Liver (tissue), 9 donors: ENCODE measurements around the gene SNX1. TPM values are rescaled to one million over a fixed set of nuclear protein-coding genes. Genes with fewer than 3 reads are reported as not detected.

Experiments
- DNase-seq: peaks from one replicate; pipeline ENCODE4 v3.0.0-alpha.2; 2017; ENCODE audit warnings: low spot score
- H3K27ac ChIP-seq, 2 donors: one replicate each; pipeline ENCODE4 v1.7.0; 2013; ENCODE audit warnings: inconsistent platforms in 2 of 2, low read length in 2 of 2, control low read depth in 1 of 2, low read depth in 1 of 2, mild to moderate bottlenecking in 1 of 2
- H3K27me3 ChIP-seq, 4 donors: one replicate each; pipeline versions ENCODE4 v1.6.1 to v1.7.0; 2013; ENCODE audit warnings: low read length in 3 of 4, inconsistent platforms in 1 of 4, mild to moderate bottlenecking in 1 of 4, moderate library complexity in 1 of 4; ENCODE audit not compliant: control insufficient read depth in 4 of 4, insufficient read depth in 4 of 4
- H3K36me3 ChIP-seq, 4 donors: one replicate each; pipeline versions ENCODE4 v1.6.1 to v1.7.0; 2013; ENCODE audit warnings: low read length in 3 of 4, mild to moderate bottlenecking in 3 of 4, low read depth in 1 of 4, moderate library complexity in 1 of 4; ENCODE audit not compliant: control insufficient read depth in 4 of 4, insufficient read depth in 3 of 4
- H3K4me1 ChIP-seq, 4 donors: one replicate each; pipeline versions ENCODE4 v1.6.1 to v1.7.0; 2013; ENCODE audit warnings: low read length in 3 of 4, mild to moderate bottlenecking in 3 of 4, moderate library complexity in 1 of 4; ENCODE audit not compliant: control insufficient read depth in 4 of 4, insufficient read depth in 4 of 4
- H3K4me3 ChIP-seq, 3 donors: one replicate each; pipeline versions ENCODE4 v1.6.1 to v1.7.0; 2013; ENCODE audit warnings: low read length in 3 of 3, control low read depth in 1 of 3, low read depth in 1 of 3, mild to moderate bottlenecking in 1 of 3
- H3K9ac ChIP-seq, 2 donors: one replicate each; pipeline ENCODE4 v1.7.0; 2013; ENCODE audit warnings: low read length in 2 of 2, mild to moderate bottlenecking in 2 of 2, moderate library complexity in 2 of 2, control low read depth in 1 of 2, low read depth in 1 of 2
- H3K9me3 ChIP-seq, 4 donors: one replicate each; pipeline versions ENCODE4 v1.6.1 to v1.7.0; 2013; ENCODE audit warnings: low read length in 3 of 4; ENCODE audit not compliant: control insufficient read depth in 4 of 4
- ATF3 ChIP-seq: IDR thresholded peaks from 2 replicates; pipeline ENCODE4 v1.6.1; 2016; ENCODE audit warnings: antibody characterized with exemption
- CTCF ChIP-seq: fragments of 150-350 bp; IDR thresholded peaks from 2 replicates; pipeline ENCODE4 v1.5.1; 2017; ENCODE audit warnings: improper control_type of control experiment, low read depth, low read length; ENCODE audit not compliant: missing input control
- FOXA1 ChIP-seq: IDR thresholded peaks from 2 replicates; pipeline ENCODE4 v1.6.1; 2016; ENCODE audit warnings: antibody characterized with exemption
- FOXA2 ChIP-seq: IDR thresholded peaks from 2 replicates; pipeline ENCODE4 v1.6.1; 2016; ENCODE audit warnings: antibody characterized with exemption
- GABPA ChIP-seq, 2 donors: IDR thresholded peaks in 1 of 2; conservative IDR thresholded peaks in 1 of 2; 2 replicates each; pipeline ENCODE4 v1.6.1; 2016; ENCODE audit warnings: antibody characterized with exemption in 2 of 2, mild to moderate bottlenecking in 1 of 2, moderate library complexity in 1 of 2
- HNF4A ChIP-seq, 2 donors: conservative IDR thresholded peaks; 2 replicates each; pipeline ENCODE4 v1.6.1; 2016; ENCODE audit warnings: antibody characterized with exemption in 2 of 2, mild to moderate bottlenecking in 2 of 2
- HNF4G ChIP-seq: IDR thresholded peaks from 2 replicates; pipeline ENCODE4 v1.6.1; 2016; ENCODE audit warnings: antibody characterized with exemption
- JUND ChIP-seq, 2 donors: IDR thresholded peaks; 2 replicates each; pipeline ENCODE4 v1.6.1; 2016; ENCODE audit warnings: antibody characterized with exemption in 2 of 2
- MAX ChIP-seq: IDR thresholded peaks from 2 replicates; pipeline ENCODE4 v1.6.1; 2016; ENCODE audit warnings: antibody characterized with exemption
- NR2F2 ChIP-seq: IDR thresholded peaks from 2 replicates; pipeline ENCODE4 v1.6.1; 2016; ENCODE audit warnings: antibody characterized with exemption
- RAD21 ChIP-seq, 2 donors: IDR thresholded peaks; 2 replicates each; pipeline ENCODE4 v1.6.1; 2016; ENCODE audit warnings: antibody characterized with exemption in 2 of 2, mild to moderate bottlenecking in 2 of 2
- REST ChIP-seq: IDR thresholded peaks from 2 replicates; pipeline ENCODE4 v1.6.1; 2016; ENCODE audit warnings: antibody characterized with exemption, mild to moderate bottlenecking
- RXRA ChIP-seq, 2 donors: IDR thresholded peaks; 2 replicates each; pipeline ENCODE4 v1.6.1; 2017 to 2018; ENCODE audit warnings: antibody characterized with exemption in 2 of 2, mild to moderate bottlenecking in 1 of 2
- SP1 ChIP-seq: IDR thresholded peaks from 2 replicates; pipeline ENCODE4 v1.6.1; 2018; ENCODE audit warnings: antibody characterized with exemption, mild to moderate bottlenecking
- TAF1 ChIP-seq: conservative IDR thresholded peaks from 2 replicates; pipeline ENCODE4 v1.6.1; 2016; ENCODE audit warnings: antibody characterized with exemption, mild to moderate bottlenecking
- YY1 ChIP-seq: IDR thresholded peaks from 2 replicates; pipeline ENCODE4 v1.6.1; 2016; ENCODE audit warnings: antibody characterized with exemption, mild to moderate bottlenecking
- ZBTB33 ChIP-seq: IDR thresholded peaks from 2 replicates; pipeline ENCODE4 v1.6.1; 2016; ENCODE audit warnings: antibody characterized with exemption
- WGBS: extraction: QIAGEN DNeasy Blood & Tissue Kit; methylation state at CpG from one replicate; pipeline ENCODE4 v1.1.7; 2013; 5-methylcytosine and 5-hydroxymethylcytosine counted together
- polyA plus RNA-seq, 2 donors: library from polyadenylated mRNA; stranded (reverse) in 1 of 2; unstranded in 1 of 2; fragments of 200-250 nt in 1 of 2; fragments of >200 nt in 1 of 2; fragmentation: Nextera tagmentation in 1 of 2; extraction: Ambion mirVana in 1 of 2; gene quantifications; one replicate each; pipeline versions ENCODE4 v1.2.1 to v1.2.3, GENCODE V29; 2013 to 2015
- total RNA-seq, 2 donors: library from RNA; depleted of rRNA; stranded (reverse); fragments of >200 nt; gene quantifications; one replicate each; pipeline ENCODE4 v1.2.3, GENCODE V29; 2014
- donor health status: healthy.
- donor health status: healthy.
- donor health status: healthy.
- donor health status: healthy.
- donor health status: healthy.

Gene SNX1
- total and polyA plus RNA-seq, 4 donors = 40.0 to 67.4 (median 45.0) TPM

GRCh38 chr15:64051407-64052259, 44.1 kb upstream of the SNX1 start:
- H3K36me3 ChIP-seq = no peaks in the 10 kb centered on the region
- no peak for TF ChIP-seq TAF1
- no peak for TF ChIP-seq FOXA2
- TF ChIP-seq FOXA1 = no peak
- no peak for TF ChIP-seq ZBTB33
- TF ChIP-seq YY1 = no peak
- TF ChIP-seq HNF4A (conservative IDR thresholded peaks at IDR 0.05) = no peak
- no peak for TF ChIP-seq CTCF
- no peak for TF ChIP-seq MAX
- TF ChIP-seq GABPA (IDR thresholded peaks at IDR 0.05 in 1 of 2, conservative IDR thresholded peaks at IDR 0.05 in 1 of 2) = no peak
- TF ChIP-seq ATF3 = no peak
- TF ChIP-seq HNF4G = no peak
- no peak for DNase-seq
- H3K4me1 ChIP-seq = peaks cover 4 to 14% (median 10%) of the 10 kb centered on the region in 4 donors
- no peaks in the 10 kb centered on the region for H3K9me3 ChIP-seq
- H3K4me3 ChIP-seq = no peak overlapping the region
- H3K27ac ChIP-seq = no peak overlapping the region
- WGBS = 82% methylated on average over 6 of the region's 6 CpGs
- H3K9ac ChIP-seq = no peak overlapping the region
- H3K27me3 ChIP-seq = no peaks in the 10 kb centered on the region

GRCh38 chr15:64052925-64053491, 42.8 kb upstream of the SNX1 start:
- no peaks in the 10 kb centered on the region for H3K9me3 ChIP-seq
- no peaks in the 10 kb centered on the region for H3K36me3 ChIP-seq
- H3K27ac ChIP-seq = no peak overlapping the region
- H3K27me3 ChIP-seq = no peaks in the 10 kb centered on the region
- DNase-seq = no peak
- 96% methylated on average over 5 of the region's 5 CpGs for WGBS
- no peak overlapping the region for H3K9ac ChIP-seq
- no peak overlapping the region for H3K4me3 ChIP-seq
- H3K4me1 ChIP-seq = peaks cover 0 to 10% (median 6%) of the 10 kb centered on the region in 4 donors
- TF ChIP-seq HNF4G (no peak), NR2F2 (no peak), FOXA2 (no peak), CTCF (no peak), TAF1 (no peak), FOXA1 (no peak), JUND (IDR thresholded peaks at IDR 0.05) (no peak), RAD21 (IDR thresholded peaks at IDR 0.05) (no peak), MAX (no peak), ZBTB33 (no peak), RXRA (IDR thresholded peaks at IDR 0.05) (no peak), HNF4A (conservative IDR thresholded peaks at IDR 0.05) (no peak), YY1 (no peak), GABPA (IDR thresholded peaks at IDR 0.05 in 1 of 2, conservative IDR thresholded peaks at IDR 0.05 in 1 of 2) (no peak), SP1 (no peak), REST (no peak)
